HepG2 (cell line): ENCODE data around the gene ANGPTL5. TPM values are rescaled to one million over a fixed set of nuclear protein-coding genes. Genes with fewer than 3 reads are reported as not detected.

Source experiments
- ARNT ChIP-seq: fragments of 450-650 bp; IDR thresholded peaks from 2 replicates; pipeline ENCODE4 v1.6.1; 2017
- CBFB ChIP-seq: sonication (generic); formaldehyde crosslinking; IDR thresholded peaks from 2 replicates; pipeline ENCODE4 v1.4.0; 2020; ENCODE audit warnings: missing genetic modification reagents
- CEBPB ChIP-seq: IDR thresholded peaks from 2 replicates; pipeline ENCODE4 v1.6.1; 2011; ENCODE audit warnings: low read depth, low read length, improper control_type of control experiment, borderline replicate concordance
- FOXA3 ChIP-seq: IDR thresholded peaks from 2 replicates; pipeline ENCODE4 v1.6.1; 2016; ENCODE audit warnings: missing genetic modification reagents, missing compliant biosample characterization
- HMGXB3 ChIP-seq: sonication (generic); formaldehyde crosslinking; IDR thresholded peaks from 2 replicates; pipeline ENCODE4 v1.4.0; 2020; ENCODE audit warnings: missing genetic modification reagents, borderline replicate concordance
- KDM5A ChIP-seq: fragments of 200-600 bp; sonication (generic); IDR thresholded peaks from 2 replicates; pipeline ENCODE4 v1.7.0; 2018; ENCODE audit warnings: antibody characterized with exemption, mild to moderate bottlenecking, low read length, borderline replicate concordance
- MED13 ChIP-seq: sonication (generic); formaldehyde crosslinking; IDR thresholded peaks from 2 replicates; pipeline ENCODE4 v1.5.0; 2020; ENCODE audit warnings: missing genetic modification reagents
- MIER3 ChIP-seq: IDR thresholded peaks from 2 replicates; pipeline ENCODE4 v1.6.1; 2016; ENCODE audit warnings: missing compliant biosample characterization, borderline replicate concordance
- MTF2 ChIP-seq: sonication (generic); formaldehyde crosslinking; IDR thresholded peaks from 2 replicates; pipeline ENCODE4 v1.5.0; 2020; ENCODE audit warnings: missing genetic modification reagents, borderline replicate concordance
- MYC ChIP-seq: sonication (generic); formaldehyde crosslinking; IDR thresholded peaks from 2 replicates; pipeline ENCODE4 v1.9.0; 2021; ENCODE audit warnings: missing genetic modification reagents, borderline replicate concordance
- NFKBIZ ChIP-seq: IDR thresholded peaks from 2 replicates; pipeline ENCODE4 v1.6.1; 2018; ENCODE audit warnings: missing genetic modification reagents, missing compliant biosample characterization
- SMYD3 ChIP-seq: sonication (generic); formaldehyde crosslinking; IDR thresholded peaks from 2 replicates; pipeline ENCODE4 v1.8.1; 2023; ENCODE audit warnings: mild to moderate bottlenecking, missing genetic modification reagents
- ZBTB46 ChIP-seq: sonication (generic); formaldehyde crosslinking; IDR thresholded peaks from 2 replicates; pipeline ENCODE4 v1.4.0; 2020; ENCODE audit warnings: mild to moderate bottlenecking, missing genetic modification reagents, borderline replicate concordance
- ZFY ChIP-seq: sonication (generic); formaldehyde crosslinking; IDR thresholded peaks from 2 replicates; pipeline ENCODE4 v1.4.0; 2020; ENCODE audit warnings: missing genetic modification reagents
- ZNF205 ChIP-seq: IDR thresholded peaks from 2 replicates; pipeline ENCODE4 v1.6.1; 2018; ENCODE audit warnings: missing biosample characterization, missing genetic modification reagents
- ZNF678 ChIP-seq: sonication (generic); formaldehyde crosslinking; IDR thresholded peaks from 2 replicates; pipeline ENCODE4 v1.4.0; 2020; ENCODE audit warnings: mild to moderate bottlenecking, missing genetic modification reagents
- ZSCAN25 ChIP-seq: sonication (generic); formaldehyde crosslinking; IDR thresholded peaks from 2 replicates; pipeline ENCODE4 v1.8.0; 2022; ENCODE audit warnings: mild to moderate bottlenecking, missing genetic modification reagents
- polyA plus RNA-seq, 8 experiments: library from polyadenylated mRNA; depleted of rRNA in 3 of 8; stranded (reverse) in 7 of 8; unstranded in 1 of 8; fragments of >200 nt; fragmentation: Illumina TruSeq in 4 of 8; extraction: Trizol in 4 of 8; gene quantifications; 2 replicates each; pipeline versions ENCODE4 v1.2.1 to v1.2.3, GENCODE V29; 2011 to 2016; ENCODE audit warnings: low read depth in 4 of 8, missing spikeins in 1 of 8, mixed read lengths in 1 of 8; ENCODE audit not compliant: insufficient read depth in 1 of 8
- total RNA-seq, 5 experiments: library from RNA; depleted of rRNA; stranded (reverse); fragments of >200 nt; fragmentation: Illumina TruSeq; extraction: Trizol; gene quantifications; 2 replicates each; pipeline ENCODE4 v1.2.3, GENCODE V29; 2016; ENCODE audit warnings: low read depth in 1 of 5
- TF ChIP-seq, protein P1 (sequence below): sonication (generic); formaldehyde crosslinking; IDR thresholded peaks from 2 replicates; pipeline ENCODE4; 2020; ENCODE audit warnings: missing genetic modification reagents, mild to moderate bottlenecking, borderline replicate concordance
- TF ChIP-seq, protein P2 (sequence below): sonication (generic); formaldehyde crosslinking; IDR thresholded peaks from 2 replicates; pipeline ENCODE4 v1.8.0; 2022; ENCODE audit warnings: missing genetic modification reagents, mild to moderate bottlenecking, borderline replicate concordance
- TF ChIP-seq, protein P3 (sequence below): IDR thresholded peaks from 2 replicates; pipeline ENCODE4 v1.6.1; 2016; ENCODE audit warnings: control low read depth

The ANGPTL5 gene
- total and polyA plus RNA-seq, 2 of the 13 experiments (the other 11 are each of a cell fraction or from before 2014, with no cell fraction given): not detected

- TF ChIP-seq HMGXB3 (CRISPR knock-in tag): no peak
- peak; percentile 42; the same call in 1 of the 2 replicates for TF ChIP-seq MIER3
- TF ChIP-seq ZFY (CRISPR knock-in tag): no peak
- TF ChIP-seq ZBTB46 (CRISPR knock-in tag): no peak
- TF ChIP-seq, protein P1, sequence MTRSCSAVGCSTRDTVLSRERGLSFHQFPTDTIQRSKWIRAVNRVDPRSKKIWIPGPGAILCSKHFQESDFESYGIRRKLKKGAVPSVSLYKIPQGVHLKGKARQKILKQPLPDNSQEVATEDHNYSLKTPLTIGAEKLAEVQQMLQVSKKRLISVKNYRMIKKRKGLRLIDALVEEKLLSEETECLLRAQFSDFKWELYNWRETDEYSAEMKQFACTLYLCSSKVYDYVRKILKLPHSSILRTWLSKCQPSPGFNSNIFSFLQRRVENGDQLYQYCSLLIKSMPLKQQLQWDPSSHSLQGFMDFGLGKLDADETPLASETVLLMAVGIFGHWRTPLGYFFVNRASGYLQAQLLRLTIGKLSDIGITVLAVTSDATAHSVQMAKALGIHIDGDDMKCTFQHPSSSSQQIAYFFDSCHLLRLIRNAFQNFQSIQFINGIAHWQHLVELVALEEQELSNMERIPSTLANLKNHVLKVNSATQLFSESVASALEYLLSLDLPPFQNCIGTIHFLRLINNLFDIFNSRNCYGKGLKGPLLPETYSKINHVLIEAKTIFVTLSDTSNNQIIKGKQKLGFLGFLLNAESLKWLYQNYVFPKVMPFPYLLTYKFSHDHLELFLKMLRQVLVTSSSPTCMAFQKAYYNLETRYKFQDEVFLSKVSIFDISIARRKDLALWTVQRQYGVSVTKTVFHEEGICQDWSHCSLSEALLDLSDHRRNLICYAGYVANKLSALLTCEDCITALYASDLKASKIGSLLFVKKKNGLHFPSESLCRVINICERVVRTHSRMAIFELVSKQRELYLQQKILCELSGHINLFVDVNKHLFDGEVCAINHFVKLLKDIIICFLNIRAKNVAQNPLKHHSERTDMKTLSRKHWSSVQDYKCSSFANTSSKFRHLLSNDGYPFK: no peak
- TF ChIP-seq MTF2 (CRISPR knock-in tag): no peak
- TF ChIP-seq NFKBIZ: no peak
- TF ChIP-seq MYC (CRISPR knock-in tag): no peak
- no peak for TF ChIP-seq SMYD3
- TF ChIP-seq KDM5A: no peak
- TF ChIP-seq CEBPB: no peak
- no peak for TF ChIP-seq ZNF678 (CRISPR knock-in tag)
- no peak for TF ChIP-seq MED13 (CRISPR knock-in tag)
- TF ChIP-seq, protein P2, sequence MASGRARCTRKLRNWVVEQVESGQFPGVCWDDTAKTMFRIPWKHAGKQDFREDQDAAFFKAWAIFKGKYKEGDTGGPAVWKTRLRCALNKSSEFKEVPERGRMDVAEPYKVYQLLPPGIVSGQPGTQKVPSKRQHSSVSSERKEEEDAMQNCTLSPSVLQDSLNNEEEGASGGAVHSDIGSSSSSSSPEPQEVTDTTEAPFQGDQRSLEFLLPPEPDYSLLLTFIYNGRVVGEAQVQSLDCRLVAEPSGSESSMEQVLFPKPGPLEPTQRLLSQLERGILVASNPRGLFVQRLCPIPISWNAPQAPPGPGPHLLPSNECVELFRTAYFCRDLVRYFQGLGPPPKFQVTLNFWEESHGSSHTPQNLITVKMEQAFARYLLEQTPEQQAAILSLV (CRISPR knock-in tag): no peak
- no peak for TF ChIP-seq ARNT
- TF ChIP-seq FOXA3: 0 out of 2 replicates have a peak, but pooled peaks have one; percentile 20
- TF ChIP-seq ZSCAN25: no peak
- 0 out of 2 replicates have a peak, but pooled peaks have one; percentile 34 for TF ChIP-seq ZNF205 (CRISPR knock-in tag)
- no peak for TF ChIP-seq CBFB (CRISPR knock-in tag)
- TF ChIP-seq, protein P3, sequence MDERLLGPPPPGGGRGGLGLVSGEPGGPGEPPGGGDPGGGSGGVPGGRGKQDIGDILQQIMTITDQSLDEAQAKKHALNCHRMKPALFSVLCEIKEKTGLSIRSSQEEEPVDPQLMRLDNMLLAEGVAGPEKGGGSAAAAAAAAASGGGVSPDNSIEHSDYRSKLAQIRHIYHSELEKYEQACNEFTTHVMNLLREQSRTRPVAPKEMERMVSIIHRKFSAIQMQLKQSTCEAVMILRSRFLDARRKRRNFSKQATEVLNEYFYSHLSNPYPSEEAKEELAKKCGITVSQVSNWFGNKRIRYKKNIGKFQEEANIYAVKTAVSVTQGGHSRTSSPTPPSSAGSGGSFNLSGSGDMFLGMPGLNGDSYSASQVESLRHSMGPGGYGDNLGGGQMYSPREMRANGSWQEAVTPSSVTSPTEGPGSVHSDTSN: no peak
Measured at GRCh38 chr11:101912823-101913284, 3.5 kb downstream of the ANGPTL5 start (continued).
